HG03460 (cell line): ENCODE measurements around the gene UGGT1.

Experiments
- ATAC-seq: cut with Tn5 transposase; IDR thresholded peaks from one replicate; pipeline ENCODE4 v1.9.1; 2021; ENCODE audit not compliant: unreplicated experiment

Gene UGGT1

DNA sequence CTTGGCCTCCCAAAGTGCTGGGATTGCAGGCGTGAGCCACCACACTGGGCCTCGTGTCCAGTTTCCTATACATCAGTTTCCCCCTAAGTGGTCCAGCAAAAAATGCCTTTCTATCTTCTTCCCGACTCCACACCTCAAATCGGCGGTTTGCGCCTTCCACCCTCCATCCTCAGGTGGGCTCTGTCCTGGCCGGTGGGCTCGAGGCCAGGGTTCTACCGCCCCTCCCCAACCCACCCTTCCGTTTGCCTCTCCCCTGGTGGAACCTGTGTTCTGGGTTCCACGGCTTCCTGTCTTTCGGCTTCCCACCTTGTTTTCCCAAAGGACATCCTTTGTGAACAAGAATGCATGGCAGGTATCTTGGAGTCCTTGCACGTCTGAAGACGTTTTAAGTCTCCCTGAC, 123.3 kb downstream of the UGGT1 start:
- ATAC-seq: no peak

DNA sequence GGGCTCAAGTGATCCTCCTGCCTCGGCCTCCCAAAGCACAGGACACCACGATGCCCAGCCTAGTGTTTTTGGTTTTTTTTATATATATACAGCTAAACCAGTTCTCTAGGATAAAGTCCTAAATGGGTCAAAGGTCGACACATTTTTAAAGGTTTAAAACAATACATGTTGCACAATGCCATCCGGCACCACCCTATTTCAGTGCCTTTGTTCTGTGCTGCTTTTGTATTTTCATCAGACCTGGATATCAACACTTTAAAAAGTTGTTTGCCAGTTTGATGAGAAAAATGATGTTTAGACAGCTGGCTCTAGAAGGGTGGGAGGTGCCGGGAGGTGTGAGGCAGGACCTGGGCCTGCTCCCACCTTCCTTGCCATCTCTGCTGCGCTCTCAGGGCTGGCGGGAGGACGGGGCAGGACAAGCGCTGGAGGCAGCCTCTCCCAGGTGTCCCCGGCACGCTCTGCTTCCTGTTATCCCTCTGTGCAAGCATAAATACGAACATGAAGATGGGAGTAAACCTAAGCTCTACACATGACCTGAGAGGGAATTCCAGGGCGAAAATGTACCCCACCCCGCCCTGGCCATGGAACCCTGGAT, 124.0 kb downstream of the UGGT1 start:
- no peak for ATAC-seq

DNA sequence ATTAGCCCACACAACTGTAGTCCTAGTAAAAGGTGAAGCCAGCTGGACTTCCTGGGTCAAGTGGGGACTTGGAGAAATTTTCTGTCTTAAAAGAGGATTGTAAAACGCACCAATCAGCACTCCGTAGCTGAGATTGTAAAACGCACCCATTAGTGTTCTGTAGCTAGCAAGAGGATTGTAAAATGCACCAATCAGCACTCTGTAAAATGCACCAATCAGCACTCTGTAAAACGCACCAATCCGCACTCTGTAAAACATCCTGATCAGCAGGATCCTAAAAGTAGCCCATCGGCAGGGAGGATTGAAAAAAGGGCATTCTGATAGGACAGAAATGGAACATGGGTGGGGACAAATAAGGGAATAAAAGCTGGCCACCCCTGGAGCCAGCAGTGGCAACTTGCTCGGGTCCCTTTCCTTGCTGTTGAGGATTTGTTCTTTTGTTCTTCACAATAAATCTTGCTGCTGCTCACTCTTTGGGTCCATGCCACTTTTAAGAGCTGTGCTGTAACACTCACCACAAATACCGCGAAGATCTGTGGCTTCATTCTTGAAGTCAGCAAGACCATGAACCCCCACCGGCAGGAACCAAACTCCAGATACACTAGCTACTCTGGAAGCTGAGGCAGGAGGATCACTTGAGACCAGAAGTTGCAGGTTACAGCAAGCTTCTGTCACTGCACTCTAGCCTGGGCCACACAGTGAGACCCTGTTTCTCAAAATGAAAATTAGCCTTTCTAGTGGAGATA, 125.1 kb downstream of the UGGT1 start:
- ATAC-seq: no peak

DNA sequence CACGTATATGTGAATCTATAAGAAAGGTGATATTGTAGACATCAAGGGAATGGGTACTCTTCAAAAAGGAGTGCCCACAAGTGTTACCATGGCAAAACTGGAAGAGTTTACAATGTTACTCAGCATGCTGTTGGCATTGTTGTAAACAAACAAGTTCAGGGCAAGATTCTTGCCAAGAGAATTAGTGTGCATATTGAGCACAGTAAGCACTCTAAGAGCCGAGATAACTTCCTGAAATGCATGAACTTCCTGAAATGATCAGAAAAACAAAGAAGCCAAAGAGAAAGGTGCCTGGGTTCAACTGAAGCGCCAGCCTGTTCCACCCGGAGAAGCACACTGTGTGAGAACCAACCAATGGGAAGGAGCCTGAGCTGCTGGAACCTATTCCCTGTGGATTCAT, 126.7 kb downstream of the UGGT1 start:
- no peak for ATAC-seq

DNA sequence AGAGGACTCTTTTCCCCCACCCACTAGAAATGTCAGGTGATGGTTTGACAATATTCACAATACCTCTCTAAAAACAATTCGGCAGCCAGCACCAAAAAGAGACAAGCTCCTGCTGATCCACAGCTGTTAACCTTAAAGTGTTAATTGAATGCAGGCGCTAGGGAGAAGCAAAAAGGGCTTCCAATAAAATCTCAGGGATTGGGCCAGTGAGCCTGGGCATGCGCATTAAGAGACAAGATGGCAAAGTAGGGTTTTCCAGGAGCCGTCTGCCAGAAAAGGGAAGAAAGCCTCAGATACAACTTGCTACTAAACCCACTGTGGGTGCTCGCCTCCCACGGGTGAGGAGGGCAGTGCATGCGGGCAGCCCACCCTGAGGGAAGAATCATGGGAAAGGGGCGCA, 128.9 kb downstream of the UGGT1 start:
- ATAC-seq: no peak

DNA sequence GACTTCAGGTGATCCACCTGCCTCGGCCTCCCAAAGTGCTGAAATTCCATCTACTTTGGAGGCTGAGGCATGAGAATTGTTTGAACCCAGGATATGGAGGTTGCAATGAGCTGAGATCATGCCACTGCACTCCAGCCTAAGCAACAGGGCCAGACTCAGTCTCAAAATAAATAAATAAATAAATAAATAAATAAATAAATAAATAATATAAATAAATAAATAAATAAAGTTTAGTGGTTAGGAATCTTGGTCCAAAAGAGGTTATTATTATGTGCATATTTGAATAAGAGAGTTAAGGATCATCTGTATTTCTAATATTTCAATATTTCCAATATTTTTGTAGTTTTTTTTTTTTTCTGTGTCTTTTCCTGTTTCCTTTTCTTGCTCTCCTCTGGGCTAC, 136.9 kb downstream of the UGGT1 start:
- ATAC-seq: no peak

DNA sequence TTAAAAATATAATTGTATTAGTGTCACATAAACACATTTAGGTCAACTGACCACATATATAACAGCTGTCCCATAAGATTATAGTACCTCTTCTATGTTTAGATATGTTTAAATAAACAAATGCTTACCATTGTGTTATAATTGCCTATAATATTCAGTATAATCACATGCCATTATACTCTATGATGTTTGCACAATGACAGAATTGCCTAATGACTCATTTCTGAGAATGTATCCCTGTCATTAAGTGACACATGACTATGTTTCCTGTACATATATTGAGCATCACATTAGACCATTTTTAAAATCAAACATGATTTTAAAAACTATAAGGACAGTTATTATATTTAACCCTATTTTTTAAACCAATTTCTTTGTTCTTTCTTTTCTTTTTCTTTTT, 137.9 kb downstream of the UGGT1 start:
- ATAC-seq: no peak

DNA sequence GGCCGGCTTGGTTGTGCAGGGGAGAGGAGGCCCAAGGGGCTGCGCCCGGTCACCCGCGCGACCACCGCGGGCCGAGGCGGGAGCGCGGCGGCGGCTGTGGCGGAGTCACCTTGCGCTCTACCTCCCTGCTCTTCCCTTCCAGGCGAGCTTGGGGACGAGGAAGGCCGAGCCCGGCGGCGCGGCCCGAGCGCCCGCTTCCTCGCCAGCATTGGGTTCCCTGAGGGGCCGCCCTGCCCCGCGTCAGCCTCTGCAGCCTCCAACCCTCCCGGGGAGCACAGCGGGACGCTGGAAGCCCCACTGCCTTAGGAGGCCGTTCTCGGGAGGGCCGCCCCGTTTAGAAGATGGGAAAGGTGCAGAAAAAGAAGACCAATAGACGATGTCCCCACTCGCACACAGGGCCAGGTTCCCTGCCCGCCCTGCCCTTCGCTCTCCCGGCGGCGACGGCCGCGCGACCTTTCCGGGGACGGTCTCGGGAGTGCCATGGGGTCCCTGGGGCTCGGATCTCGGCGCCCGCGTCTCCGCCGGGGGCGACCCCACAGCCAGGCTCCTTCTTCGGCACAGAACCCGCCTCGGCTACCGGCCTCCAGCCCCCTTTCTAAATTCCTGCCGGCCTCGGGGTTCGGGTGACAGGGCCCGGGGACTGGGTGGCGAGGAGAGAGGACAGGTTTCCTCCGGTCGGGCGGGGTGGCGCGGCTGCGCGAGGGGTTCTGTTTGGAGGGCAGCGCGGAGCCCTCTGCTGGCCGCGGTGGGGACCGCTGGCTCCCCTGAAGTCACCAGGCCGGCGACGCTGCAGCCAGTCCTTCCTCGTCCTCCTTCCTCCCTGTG, 142.2 kb downstream of the UGGT1 start:
- peak; percentile 98 for ATAC-seq

DNA sequence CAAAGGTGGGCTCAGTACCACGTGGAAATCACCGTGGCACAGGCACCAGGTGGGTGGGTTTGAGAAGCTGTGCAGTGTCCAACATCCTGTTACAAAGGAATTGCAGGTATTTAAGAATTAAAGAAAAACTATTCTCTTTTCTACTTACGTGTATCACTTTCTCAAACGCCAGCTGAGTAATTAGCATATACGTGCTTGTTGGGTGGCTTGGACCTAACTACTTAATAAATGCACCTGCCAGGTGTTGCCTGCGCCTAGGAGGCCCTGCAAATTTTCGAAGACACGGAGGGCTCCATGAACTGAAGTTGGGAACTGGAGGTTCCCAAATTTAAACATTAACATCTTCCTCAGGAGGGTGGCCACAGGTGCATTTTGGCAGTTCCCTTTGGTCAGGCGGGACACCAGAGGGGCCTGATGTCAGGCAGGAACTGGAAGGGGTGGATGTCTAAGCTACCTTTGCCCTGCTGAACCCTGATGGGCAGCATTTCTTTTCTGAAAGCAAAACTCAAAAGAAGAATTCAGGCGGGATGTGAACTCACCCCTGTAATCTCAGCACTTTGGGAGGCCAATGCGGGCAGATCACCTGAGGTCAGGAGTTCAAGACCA, 142.9 kb downstream of the UGGT1 start:
- ATAC-seq: no peak

DNA sequence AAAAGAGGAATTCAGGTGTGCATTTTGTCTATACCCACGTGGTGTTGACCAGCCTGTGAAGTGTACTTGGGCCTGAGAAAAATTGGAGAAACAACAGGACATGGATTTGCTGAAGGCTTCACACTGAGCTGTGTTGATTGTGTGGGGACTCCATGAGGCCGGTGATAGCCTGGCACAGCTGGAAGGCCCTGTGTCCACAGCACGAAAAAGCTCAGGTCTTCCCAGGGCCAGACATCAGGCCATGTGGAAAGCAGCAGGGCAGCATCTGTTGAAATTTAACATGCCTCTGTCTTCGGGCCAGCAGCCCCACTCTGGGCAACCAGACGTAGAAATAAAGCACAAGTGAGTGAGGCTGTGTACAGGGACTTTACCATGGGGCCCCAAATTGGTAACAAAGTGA, 143.6 kb downstream of the UGGT1 start:
- no peak for ATAC-seq

DNA sequence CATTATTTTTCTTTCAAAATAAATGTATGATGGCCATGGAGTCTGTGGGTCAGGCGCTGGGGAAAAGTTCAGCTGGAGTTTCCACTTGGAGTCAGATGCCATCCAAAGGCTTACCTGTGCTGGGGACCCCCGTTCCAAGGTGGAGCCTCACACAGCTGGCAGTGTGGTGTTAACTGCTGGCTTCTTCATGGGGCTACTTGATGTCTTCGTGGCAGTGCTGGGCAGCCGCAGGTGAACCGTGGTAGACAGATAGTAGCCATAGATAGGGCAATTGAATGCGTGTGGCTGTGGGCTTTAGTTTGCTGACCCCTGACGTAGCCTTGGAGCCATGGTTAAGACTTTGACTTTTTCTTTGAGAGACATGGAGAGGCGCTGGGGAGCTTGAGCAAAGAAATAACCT, 144.6 kb downstream of the UGGT1 start:
- ATAC-seq: no peak

DNA sequence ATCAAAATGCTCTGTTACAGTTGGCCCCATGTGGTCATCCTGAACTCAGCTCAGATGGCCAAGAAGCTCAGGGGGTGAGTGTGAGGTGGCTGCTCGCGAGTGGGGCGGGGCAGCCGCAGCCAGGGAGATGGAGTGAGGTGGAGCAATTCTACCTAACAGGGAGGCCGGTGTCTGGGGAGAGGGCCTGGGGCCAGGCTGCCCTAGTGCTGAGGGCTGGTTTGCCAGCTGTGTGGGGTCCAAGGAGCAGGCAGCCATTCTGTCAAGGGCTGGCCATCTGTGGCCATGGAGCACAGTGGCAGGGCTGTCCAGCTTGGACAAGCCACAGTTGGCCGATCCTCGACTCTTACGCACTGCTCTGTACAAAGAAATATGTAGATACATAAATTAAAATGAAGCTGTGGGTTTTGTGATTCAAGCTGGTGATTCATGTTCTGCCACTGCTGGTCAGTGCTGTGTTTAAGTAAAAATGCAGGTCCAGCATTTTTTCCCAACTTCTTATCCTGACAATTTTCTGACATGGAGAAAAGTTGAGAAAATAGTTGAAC, 145.6 kb downstream of the UGGT1 start:
- ATAC-seq: no peak

DNA sequence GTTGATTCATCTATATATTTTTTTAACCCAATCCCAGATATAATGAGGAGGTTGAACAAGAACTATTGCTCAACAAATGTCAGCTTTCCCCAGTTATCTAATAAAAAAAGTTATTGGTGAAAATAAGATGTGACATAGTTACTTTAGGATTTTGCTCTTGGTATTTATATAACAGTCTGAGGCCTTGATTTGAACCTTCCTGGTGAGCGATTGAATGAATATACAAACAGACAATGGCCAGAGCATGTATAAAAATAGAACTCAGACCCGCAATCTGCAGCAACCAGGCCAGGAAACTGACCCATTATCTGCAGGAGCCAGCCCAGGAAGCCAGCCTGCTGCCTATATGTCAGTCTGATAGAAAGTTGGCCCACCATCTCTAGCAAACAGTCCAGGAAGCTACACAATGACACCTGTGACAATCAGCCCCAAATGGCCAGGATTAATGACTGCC, 146.1 kb downstream of the UGGT1 start:
- no peak for ATAC-seq

DNA sequence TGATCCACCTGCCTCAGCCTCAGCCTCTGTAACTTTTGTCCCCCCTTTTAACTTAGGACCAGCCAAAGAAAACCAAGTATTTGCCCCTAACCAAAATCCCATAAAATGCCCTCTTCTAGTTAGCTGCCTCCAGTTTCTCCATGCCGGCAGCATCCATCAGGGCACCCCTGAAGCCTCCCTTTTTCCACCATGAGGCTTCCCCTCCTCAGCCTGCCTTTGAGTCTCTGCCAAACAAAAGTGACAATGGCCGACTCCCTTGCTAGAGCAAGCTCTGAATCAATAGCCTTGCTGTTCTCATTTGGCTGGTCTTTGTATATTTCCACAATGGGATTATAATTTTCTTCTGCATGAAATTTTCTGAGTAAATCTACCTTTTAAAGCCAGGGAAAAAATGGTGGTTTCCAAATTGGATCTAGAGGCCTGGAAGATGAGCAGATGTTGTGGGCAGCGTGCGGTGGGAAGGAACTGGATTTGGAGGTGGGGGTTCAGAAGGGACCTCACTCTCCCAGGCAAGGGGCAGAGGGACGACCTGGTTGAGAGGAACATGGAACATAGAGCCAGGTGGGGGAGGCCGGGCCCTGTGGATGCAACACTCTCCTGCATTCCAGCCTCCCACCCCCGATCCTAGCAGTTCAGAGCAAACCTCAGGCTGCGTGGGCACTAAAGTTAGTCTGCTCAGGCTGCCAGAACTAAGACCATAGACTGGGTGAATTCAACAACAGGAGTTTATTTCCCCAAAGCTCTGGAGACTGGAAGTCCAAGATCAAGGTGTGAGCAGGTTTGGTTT, 147.1 kb downstream of the UGGT1 start:
- ATAC-seq: no peak

DNA sequence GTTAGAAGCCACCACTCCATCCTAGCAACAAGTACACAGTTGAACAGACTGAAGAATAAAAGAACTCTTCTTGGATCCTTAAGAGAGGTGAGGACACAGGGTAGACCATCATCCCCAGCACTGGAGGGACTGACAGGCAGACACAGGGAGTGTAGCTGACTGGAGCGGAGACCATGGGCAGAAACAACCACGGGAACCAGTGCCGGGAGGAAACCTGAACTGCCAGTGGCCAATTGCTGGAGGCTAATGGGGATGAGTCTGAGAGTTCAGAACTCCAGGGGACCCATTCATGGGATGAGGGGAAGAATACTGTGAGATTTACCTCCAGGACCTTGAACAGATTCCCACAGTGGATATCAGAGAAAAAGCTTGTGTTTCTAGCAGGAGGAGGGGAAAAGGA, 150.9 kb downstream of the UGGT1 start:
- ATAC-seq: no peak
